ENCODE data around the gene OR13D1. TPM values are rescaled to one million over a fixed set of nuclear protein-coding genes. Genes with fewer than 3 reads are reported as not detected.
"Not testable (repeated sequence)": the region's sequence is repeated elsewhere in the genome, so short reads cannot be mapped to it uniquely, and the experiment has no call there.

Gene OR13D1, protein sequence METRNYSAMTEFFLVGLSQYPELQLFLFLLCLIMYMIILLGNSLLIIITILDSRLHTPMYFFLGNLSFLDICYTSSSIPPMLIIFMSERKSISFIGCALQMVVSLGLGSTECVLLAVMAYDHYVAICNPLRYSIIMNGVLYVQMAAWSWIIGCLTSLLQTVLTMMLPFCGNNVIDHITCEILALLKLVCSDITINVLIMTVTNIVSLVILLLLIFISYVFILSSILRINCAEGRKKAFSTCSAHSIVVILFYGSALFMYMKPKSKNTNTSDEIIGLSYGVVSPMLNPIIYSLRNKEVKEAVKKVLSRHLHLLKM
- total RNA-seq, result not detected

GRCh38 chr9:104694218-104694617 lies at the start of gene OR13D1:
Gene OR13D1, plus strand, starts transcription at chr9:104694518. Its CDS starts 0 bp downstream, at chr9:104694518.
- no peak for DNase-seq

GRCh38 chr9:104658496-104659195 lies 35.7 kb upstream of the OR13D1 start:
- DNase-seq, result no peak

DNA sequence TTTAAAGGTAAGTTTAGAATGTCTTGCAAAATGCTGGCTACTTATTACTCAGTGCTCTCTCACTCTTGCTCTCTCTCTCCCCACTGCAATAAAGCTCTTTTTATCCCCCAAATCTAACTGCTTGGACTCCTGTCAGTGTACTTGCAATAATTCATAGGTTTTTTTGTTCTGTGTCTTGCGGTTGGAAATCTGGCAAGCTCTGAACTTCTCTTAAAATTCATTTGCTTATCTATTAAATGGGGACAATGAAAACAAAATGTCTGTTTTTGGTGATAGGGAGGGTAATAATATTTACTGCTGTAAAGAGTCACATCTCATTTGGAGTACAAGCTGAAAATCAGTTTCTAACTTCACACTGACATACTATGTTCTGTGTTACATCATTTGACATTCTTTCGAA lies 18.7 kb upstream of the OR13D1 start:
- no peak for DNase-seq

GRCh38 chr9:104682642-104683041 lies 11.7 kb upstream of the OR13D1 start:
- DNase-seq, result no peak

DNA sequence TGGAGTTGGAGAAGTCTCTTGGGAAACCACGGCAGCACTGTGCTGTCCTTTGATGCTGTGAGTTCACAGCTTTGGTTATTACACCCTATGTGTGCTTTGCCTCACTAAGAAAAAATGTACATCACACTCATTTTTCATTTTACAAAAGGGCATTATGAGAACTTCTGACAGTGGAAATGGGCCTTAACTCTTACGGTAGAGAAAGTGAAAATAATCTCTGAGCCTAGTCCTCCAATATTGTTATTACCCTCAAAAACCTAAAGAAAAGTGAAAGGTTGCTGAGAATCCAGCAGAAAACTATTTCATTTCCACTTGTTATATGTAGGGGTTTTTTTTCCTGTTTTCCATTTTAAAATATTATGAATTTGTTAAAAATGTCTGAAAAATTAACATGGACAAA lies 8.2 kb upstream of the OR13D1 start:
- DNase-seq, result no peak

DNA sequence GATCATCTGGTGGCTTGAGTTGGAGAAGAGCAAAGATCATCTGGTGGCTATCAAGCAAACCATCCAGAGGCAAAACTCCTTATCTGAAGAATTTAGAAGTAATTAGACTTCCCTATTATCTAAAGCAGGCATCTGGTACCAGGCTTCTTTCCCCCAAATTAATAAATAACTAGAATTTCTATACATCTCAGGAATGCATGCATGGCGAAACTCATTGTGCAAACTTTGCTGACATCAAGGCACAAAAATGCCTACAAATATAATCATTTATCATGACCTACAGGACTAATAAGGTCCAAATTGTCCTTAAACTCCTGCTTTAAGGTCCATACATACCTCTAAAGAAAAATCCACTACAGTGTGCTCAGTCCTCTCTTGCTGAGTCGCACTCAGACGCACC lies 6.0 kb downstream of the OR13D1 start:
- no peak for DNase-seq

DNA sequence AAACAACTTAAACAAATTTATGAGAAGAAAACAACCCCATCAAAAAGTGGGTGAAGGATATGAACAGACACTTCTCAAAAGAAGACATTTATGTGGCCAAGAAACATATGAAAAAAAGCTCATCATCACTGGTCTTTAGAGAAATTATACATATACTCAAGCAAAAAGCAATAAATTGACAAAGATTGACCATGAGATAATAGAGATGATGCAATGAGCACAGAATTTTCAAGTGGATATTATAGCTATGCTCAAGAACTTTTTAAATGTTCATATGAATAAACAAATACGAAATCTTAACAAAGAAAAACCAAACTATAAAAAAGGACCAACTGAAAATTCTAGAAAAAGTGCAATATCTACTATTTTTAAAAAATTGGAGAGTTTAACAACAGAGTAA lies 14.4 kb downstream of the OR13D1 start:
- DNase-seq, result not testable (repeated sequence)

DNA sequence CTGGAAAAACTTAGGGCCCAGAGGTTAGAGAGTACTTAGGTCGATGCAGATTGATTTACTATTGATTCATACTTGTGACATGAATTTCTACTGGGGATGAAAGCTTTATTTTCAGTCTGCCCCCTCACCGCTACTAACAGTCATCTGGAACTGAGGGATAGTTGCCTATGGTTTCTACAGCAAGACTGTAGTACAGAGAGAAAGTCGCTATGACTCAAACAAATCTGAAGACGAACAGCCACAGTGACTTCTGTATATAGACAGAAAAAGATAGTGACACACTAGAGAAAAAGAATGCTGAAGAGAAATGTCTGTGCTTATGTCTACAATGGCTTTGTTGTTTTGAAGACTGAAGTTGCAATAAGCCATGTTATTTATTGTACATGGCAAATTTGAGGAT lies 17.3 kb downstream of the OR13D1 start:
- DNase-seq, result no peak

GRCh38 chr9:104725014-104725413 lies 30.7 kb downstream of the OR13D1 start:
- DNase-seq, result no peak

- no peak for DNase-seq
Measured at GRCh38 chr9:104738452-104738851, 44.1 kb downstream of the OR13D1 start.

DNA sequence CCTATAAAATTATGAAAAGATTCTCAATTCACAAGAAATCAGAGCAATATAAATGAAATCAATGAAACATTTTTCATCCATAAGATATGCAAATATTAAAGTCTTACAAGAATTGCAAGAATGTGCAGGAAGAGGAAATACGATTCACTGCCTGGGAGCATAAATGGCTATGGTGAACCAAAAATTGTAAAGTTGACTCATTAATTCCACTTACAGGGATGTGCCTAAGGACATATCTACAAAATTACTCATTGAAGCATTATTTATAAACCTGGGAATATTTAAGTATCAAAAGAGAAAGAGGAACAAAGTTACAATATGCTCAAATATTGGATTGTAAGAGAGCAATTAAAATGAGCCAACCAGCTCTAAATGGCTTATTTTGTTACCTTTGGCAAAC lies 46.3 kb downstream of the OR13D1 start:
- DNase-seq, result no peak

DNA sequence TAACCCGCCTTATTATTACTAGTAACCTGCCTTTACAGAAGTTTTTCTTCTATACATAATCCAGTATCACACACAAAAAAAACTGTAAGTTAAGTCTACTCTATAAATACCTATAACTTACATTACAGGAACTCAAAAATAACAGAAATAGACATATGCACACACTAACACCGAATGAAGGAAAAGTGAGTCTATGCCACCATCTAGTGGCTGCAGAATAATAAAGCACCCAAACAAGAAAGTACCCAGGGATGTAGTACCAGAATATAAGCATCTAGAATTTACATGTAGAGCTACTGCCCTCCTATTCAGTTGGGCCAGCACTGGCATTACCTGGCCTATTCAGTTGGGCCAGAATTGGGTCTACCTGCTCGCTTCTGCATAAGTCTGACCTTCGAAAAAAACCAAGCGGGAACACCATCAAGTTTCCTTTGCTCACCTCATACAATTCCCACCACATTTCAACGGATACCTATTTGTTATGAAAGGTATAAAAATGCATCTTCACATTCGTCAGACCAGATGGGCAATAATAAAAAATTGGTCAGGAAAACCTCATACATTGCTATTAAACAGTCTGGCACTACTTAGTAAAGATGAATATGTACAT lies 49.2 kb downstream of the OR13D1 start:
- DNase-seq, result no peak

Other genes with a start within 250 kb of the OR13D1 start
- not detected for gene OR13F1, start 190.3 kb upstream of the OR13D1 start, total RNA-seq
- gene OR13C4, start 167.3 kb upstream of the OR13D1 start, total RNA-seq, result not detected
- gene OR13C3, start 157.7 kb upstream of the OR13D1 start, total RNA-seq, result not detected
- not detected for gene OR13C8, start 125.3 kb upstream of the OR13D1 start, total RNA-seq
- not detected for gene OR13C5, start 95.1 kb upstream of the OR13D1 start, total RNA-seq
- not detected for gene OR13C2, start 88.9 kb upstream of the OR13D1 start, total RNA-seq
- 0.62 TPM for gene OR13C9, start 76.3 kb upstream of the OR13D1 start, total RNA-seq
- 110 TPM for gene NIPSNAP3A, start 53.2 kb downstream of the OR13D1 start, total RNA-seq
- 15.0 TPM for gene NIPSNAP3B, start 69.6 kb downstream of the OR13D1 start, total RNA-seq
- 27.3 TPM for gene ABCA1, start 233.6 kb downstream of the OR13D1 start, total RNA-seq

Data from occipital lobe (tissue), 2 donors.